Thymus (tissue), 11 donors: ENCODE data around the gene NDEL1. TPM values are rescaled to one million over a fixed set of nuclear protein-coding genes. Genes with fewer than 3 reads are reported as not detected.

Experiments used
- DNase-seq, 9 donors: peaks; one replicate each; pipeline ENCODE4 v3.0.0-alpha.2; 2013; ENCODE audit warnings: low spot score in 9 of 9, low read depth in 6 of 9, missing footprints in 1 of 9
- H3K27ac ChIP-seq, 2 donors: one replicate each; pipeline ENCODE4 v1.5.1; 2013; ENCODE audit warnings: control low read depth in 1 of 2, low read depth in 1 of 2, low read length in 1 of 2, mild to moderate bottlenecking in 1 of 2, moderate library complexity in 1 of 2
- H3K27me3 ChIP-seq, 2 donors: one replicate each; pipeline ENCODE4 v1.5.1; 2013; ENCODE audit warnings: low read length in 1 of 2; ENCODE audit not compliant: control insufficient read depth in 2 of 2, insufficient read depth in 1 of 2
- H3K36me3 ChIP-seq, 2 donors: one replicate each; pipeline ENCODE4 v1.5.1; 2013; ENCODE audit warnings: low read length in 1 of 2, mild to moderate bottlenecking in 1 of 2, moderate library complexity in 1 of 2; ENCODE audit not compliant: control insufficient read depth in 2 of 2, insufficient read depth in 2 of 2
- H3K4me1 ChIP-seq, 2 donors: one replicate each; pipeline ENCODE4 v1.5.1; 2013; ENCODE audit warnings: low read length in 2 of 2; ENCODE audit not compliant: control insufficient read depth in 2 of 2, insufficient read depth in 2 of 2
- H3K4me3 ChIP-seq, 2 donors: one replicate each; pipeline ENCODE4 v1.5.1; 2013; ENCODE audit warnings: low read length in 2 of 2, control low read depth in 1 of 2, mild to moderate bottlenecking in 1 of 2
- H3K9me3 ChIP-seq, 2 donors: one replicate each; pipeline ENCODE4 v1.5.1; 2013; ENCODE audit warnings: low read length in 1 of 2, mild to moderate bottlenecking in 1 of 2; ENCODE audit not compliant: control insufficient read depth in 2 of 2, insufficient read depth in 1 of 2
- WGBS: extraction: QIAGEN DNeasy Blood & Tissue Kit; methylation state at CpG from one replicate; pipeline ENCODE4 v1.1.7; 2013; 5-methylcytosine and 5-hydroxymethylcytosine counted together
- polyA plus RNA-seq: library from polyadenylated mRNA; stranded (reverse); fragments of 200-250 nt; gene quantifications from one replicate; pipeline ENCODE4 v1.2.3, GENCODE V29; 2013
- total RNA-seq: library from RNA; stranded (reverse); fragments of 120-200 nt; gene quantifications from one replicate; pipeline ENCODE4 v1.2.4, GENCODE V29; 2013
- donor health status: healthy.

NDEL1 gene
- total and polyA plus RNA-seq, 2 donors, result 17.8 to 24.4 TPM

DNA sequence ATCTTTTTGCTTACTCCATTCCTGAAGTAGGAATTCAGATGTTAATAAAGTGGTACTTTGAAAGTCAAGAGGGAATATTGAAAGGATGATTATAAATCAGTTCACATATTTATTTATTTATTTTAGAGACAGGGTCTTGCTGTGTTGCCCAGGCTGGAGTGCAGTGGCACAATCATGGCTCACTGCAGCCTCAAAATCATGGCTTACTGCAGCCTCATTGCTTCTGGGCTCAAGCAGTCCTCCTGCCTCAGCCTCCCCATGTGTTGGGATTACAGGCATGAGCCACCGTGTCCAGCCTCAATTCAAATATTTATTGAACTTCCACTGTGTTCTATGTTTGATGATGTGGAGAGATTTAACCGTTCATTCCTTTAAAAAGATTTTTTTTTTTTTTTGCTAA lies 6.6 kb downstream of the NDEL1 start:
- no peak overlapping the region for H3K27ac ChIP-seq
- WGBS, result 98% methylated on average over 2 of the region's 2 CpGs

DNA sequence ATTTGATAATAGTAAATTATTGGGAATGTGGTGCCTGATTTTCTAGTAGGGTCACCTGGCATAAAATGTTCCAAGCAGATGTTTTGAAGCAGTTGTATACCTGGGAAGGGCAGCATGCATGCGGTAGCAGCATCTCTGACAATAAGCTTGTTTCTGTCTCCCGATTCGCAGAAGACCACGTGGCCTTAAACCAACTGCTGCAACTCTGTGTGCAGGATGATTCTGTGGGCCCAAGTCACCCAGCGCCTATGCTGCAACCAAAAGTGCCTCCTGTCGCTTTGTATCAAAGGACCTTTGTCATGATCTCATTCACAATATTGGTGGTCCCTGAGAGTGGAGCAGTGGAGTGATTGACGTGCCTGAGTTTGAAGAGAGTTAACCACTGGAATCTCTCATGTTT lies 8.1 kb downstream of the NDEL1 start:
- H3K4me3 ChIP-seq, result no peak overlapping the region
- H3K4me1 ChIP-seq, result no peaks in the 10 kb centered on the region
- H3K36me3 ChIP-seq, result peaks cover 24 to 44% of the 10 kb centered on the region in 2 donors
- no peak overlapping the region for H3K27ac ChIP-seq
- no peaks in the 10 kb centered on the region for H3K27me3 ChIP-seq
- H3K9me3 ChIP-seq, result no peaks in the 10 kb centered on the region
- WGBS, result 97% methylated on average over 7 of the region's 7 CpGs
- DNase-seq, result no peak

More for the DNA sequence above, 6.6 kb downstream of the NDEL1 start:
- Histone ChIP-seq H3K9me3 (no peaks in the 10 kb centered on the region), H3K36me3 (peaks cover 15 to 39% of the 10 kb centered on the region in 2 donors), H3K4me1 (peaks cover 0 to 5% of the 10 kb centered on the region in 2 donors), H3K4me3 (no peak overlapping the region), H3K27me3 (no peaks in the 10 kb centered on the region)
- no peak for DNase-seq

DNA sequence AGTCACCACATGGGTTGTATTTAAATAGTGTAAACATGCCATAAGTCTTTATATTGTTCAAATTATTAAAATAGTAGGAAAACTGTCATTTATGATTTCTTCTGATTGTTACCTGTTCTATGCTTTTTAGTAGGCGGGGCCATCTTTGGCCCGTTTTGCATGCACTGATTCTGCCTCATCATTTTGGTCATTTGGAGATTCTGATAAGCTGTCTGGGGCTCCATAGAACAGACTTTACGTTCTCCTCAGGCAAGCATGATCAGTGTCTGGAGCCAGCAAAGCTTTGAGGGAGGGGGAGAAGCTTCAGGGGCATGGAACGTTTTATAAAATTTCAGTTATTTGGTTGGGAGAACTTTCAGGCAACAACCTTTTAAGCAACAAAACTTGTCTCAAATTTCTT lies 8.8 kb downstream of the NDEL1 start:
- Histone ChIP-seq H3K4me1 (no peaks in the 10 kb centered on the region), H3K36me3 (peaks cover 29 to 50% of the 10 kb centered on the region in 2 donors), H3K27ac (no peak overlapping the region), H3K27me3 (no peaks in the 10 kb centered on the region), H3K9me3 (no peaks in the 10 kb centered on the region), H3K4me3 (no peak overlapping the region)
- no peak for DNase-seq
- 97% methylated on average over 4 of the region's 4 CpGs for WGBS

DNA sequence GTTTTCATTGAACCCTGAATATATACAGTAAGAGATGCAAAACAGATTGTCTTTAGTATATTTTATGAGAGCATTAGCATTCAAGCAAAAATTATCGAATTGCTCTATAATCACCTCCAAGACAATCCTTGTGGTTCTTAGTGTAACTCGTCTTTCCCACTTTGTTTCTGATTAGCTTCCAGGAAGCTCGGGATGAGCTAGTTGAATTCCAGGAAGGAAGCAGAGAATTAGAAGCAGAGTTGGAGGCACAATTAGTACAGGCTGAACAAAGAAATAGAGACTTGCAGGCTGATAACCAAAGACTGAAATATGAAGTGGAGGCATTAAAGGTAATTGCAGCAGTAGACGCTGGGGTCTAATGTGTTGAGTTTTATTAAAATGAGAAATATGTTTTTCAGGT lies 9.9 kb downstream of the NDEL1 start:
- WGBS, result 96% methylated on average over 4 of the region's 4 CpGs
- H3K4me1 ChIP-seq, result no peaks in the 10 kb centered on the region
- H3K27me3 ChIP-seq, result no peaks in the 10 kb centered on the region
- H3K9me3 ChIP-seq, result no peaks in the 10 kb centered on the region
- H3K4me3 ChIP-seq, result no peak overlapping the region
- peaks cover 29 to 55% of the 10 kb centered on the region in 2 donors for H3K36me3 ChIP-seq
- no peak for DNase-seq
- no peak overlapping the region for H3K27ac ChIP-seq

DNA sequence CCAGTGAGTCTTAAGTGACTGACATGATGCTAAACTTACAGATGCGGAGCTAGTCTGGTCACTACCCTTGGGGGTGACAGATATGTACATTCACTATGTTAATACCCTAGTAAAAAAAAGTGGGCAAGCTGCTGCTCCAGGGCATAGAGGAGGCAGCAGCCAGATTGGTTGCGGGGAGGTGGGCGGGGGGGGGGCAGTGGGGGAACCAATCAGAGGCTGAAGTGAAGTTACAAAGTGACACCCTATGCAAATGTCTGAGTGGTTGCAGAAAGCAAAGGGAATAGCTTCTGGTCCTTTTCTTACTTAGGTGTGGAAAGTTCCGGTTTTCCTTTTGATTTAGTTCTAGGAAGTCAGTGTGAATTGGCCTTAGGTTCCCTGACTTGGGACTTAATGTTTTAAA lies 12.1 kb downstream of the NDEL1 start:
- peaks cover 37 to 72% of the 10 kb centered on the region in 2 donors for H3K36me3 ChIP-seq
- no peak overlapping the region for H3K27ac ChIP-seq
- over 99% methylated on average over 4 of the region's 4 CpGs for WGBS

DNA sequence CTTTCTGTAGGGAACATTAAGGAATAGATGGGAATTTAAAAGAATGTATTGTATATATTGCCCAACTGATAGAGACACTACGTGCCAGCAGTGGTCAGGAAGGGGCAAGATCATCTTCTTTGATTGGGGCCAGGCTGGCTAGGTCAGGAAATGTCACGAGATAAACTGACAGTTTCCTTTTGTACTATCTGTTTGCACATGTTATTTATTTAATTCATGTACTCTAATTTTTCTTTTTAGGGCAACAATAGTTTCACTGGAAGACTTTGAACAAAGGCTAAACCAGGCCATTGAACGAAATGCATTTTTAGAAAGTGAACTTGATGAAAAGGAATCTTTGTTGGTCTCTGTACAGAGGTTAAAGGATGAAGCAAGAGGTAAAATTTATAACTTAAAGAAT lies 12.6 kb downstream of the NDEL1 start:
- no peaks in the 10 kb centered on the region for H3K4me1 ChIP-seq

More for the DNA sequence above, 12.1 kb downstream of the NDEL1 start:
- no peaks in the 10 kb centered on the region for H3K9me3 ChIP-seq
- H3K27me3 ChIP-seq, result no peaks in the 10 kb centered on the region
- no peak overlapping the region for H3K4me3 ChIP-seq
- DNase-seq, result no peak
- no peaks in the 10 kb centered on the region for H3K4me1 ChIP-seq

DNA sequence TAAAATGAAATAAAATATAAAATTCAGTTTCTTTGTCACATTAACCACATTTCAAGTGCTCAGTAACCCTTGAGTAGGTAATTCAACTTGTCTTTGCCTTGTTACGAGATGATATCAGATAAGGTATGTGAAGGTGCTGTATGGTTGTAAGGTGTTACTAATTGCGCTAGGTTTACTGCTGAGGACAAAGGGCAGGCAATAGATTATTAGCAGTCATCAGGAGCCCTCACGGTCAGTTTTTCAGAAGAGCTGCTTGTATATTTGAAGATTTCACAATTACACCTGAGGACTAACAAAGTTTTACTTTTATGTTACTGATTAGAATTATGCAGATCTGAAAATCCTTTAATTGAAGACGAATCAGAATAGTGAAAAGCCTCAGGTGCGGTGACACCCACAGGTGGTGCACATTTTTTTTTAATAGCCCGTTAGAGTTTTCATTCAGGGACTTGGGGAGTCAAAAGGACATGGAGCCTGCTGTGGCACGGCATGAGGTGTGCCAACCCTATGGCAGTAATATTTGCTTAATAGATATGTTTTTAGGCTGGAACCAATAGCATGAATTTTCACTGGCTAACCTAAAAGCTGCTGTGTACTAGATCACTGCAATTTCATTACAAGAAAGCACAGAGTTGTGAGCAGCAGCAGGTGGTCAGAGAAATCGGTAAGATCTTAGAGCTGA lies 16.4 kb downstream of the NDEL1 start:
- H3K27ac ChIP-seq, result no peak overlapping the region
- no peaks in the 10 kb centered on the region for H3K4me1 ChIP-seq
- no peak for DNase-seq
- H3K4me3 ChIP-seq, result no peak overlapping the region
- no peaks in the 10 kb centered on the region for H3K27me3 ChIP-seq
- H3K36me3 ChIP-seq, result peaks cover 41 to 61% of the 10 kb centered on the region in 2 donors
- H3K9me3 ChIP-seq, result no peaks in the 10 kb centered on the region
- 84% methylated on average over 8 of the region's 8 CpGs for WGBS

More for the DNA sequence above, 12.6 kb downstream of the NDEL1 start:
- Histone ChIP-seq H3K27ac (no peak overlapping the region), H3K9me3 (no peaks in the 10 kb centered on the region), H3K27me3 (no peaks in the 10 kb centered on the region), H3K36me3 (peaks cover 37 to 77% of the 10 kb centered on the region in 2 donors), H3K4me3 (no peak overlapping the region)
- no peak for DNase-seq
- 97% methylated on average over 3 of the region's 3 CpGs for WGBS

DNA sequence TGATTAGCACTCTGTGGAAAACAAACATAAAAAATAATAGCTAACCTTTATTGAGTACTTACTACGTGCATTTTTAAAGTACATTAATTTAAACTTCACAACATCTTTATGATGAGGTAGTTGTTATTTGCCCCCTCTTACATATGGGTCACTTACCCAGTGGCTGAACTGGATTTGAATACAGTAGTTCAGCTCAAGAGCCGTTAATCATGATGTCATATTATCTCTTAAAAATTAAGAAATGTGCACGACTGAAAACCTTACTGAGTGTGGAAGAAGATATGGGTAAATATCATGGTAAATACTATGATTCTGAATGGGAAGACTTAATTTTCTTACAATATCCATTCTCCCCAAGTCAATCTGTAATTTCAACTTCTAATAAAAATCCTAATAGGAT lies 17.6 kb downstream of the NDEL1 start:
- Histone ChIP-seq H3K4me3 (no peak overlapping the region), H3K4me1 (no peaks in the 10 kb centered on the region), H3K27me3 (no peaks in the 10 kb centered on the region), H3K36me3 (peaks cover 44 to 66% of the 10 kb centered on the region in 2 donors), H3K27ac (no peak overlapping the region), H3K9me3 (no peaks in the 10 kb centered on the region)
- no peak for DNase-seq
- WGBS, result 98% methylated on average over 3 of the region's 3 CpGs

DNA sequence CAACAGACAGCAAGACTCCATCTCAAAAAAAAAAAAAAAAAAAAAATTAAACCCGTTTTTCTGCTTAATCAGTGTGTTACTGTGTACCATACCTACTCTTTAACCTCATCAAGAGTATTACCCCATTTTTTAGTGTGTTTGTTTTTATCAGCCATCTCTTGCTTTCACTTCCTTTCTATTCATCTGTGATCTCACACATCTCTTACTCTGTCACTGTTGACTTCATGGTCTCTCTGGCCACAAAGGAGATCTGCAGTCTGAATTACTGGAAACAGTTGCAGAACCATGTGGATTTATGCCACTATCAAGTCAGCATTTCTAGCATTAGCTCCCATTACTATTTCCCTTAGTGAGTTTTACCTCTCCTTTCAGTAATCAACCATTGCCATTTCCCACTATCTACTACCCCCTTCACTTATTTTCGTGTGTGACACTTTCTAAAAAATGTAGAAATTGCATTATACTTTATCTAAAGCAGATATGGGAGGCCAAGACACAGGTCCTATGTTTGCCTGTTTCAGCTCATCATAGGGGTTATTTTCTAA lies 20.1 kb downstream of the NDEL1 start:
- DNase-seq, result no peak
- 98% methylated on average over 2 of the region's 2 CpGs for WGBS
- H3K27me3 ChIP-seq, result no peaks in the 10 kb centered on the region
- no peaks in the 10 kb centered on the region for H3K4me1 ChIP-seq
- no peaks in the 10 kb centered on the region for H3K9me3 ChIP-seq
- H3K36me3 ChIP-seq, result peaks cover 46 to 65% of the 10 kb centered on the region in 2 donors
- H3K27ac ChIP-seq, result no peak overlapping the region
- no peak overlapping the region for H3K4me3 ChIP-seq
